ENCODE data around the gene CLIC5.

DNA sequence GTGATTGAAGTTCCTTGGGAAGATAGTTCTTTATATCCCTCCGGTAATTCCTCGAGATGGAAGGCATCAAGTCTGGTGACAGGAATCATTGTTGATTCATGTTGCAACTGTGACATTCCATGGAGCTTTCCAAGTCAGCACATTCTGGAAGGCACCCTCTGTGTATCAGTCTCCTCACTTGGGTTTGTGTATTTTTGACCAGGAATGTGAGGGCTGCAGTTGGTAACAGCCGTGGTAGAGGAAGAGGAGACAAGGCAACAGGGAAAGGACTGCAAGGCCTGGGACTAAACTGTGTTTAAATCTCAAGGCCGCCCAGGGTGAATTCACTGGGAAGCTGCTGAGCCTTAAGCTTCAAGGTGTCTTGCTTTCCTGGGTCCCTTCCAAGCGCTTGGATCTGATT lies 99.0 kb downstream of the CLIC5 start:
- TF ChIP-seq EZH2phosphoT487 (IDR thresholded peaks at IDR 0.05; ENCODE audit: borderline replicate concordance, low read depth, low read length) = no peak
- TF ChIP-seq, protein P1, sequence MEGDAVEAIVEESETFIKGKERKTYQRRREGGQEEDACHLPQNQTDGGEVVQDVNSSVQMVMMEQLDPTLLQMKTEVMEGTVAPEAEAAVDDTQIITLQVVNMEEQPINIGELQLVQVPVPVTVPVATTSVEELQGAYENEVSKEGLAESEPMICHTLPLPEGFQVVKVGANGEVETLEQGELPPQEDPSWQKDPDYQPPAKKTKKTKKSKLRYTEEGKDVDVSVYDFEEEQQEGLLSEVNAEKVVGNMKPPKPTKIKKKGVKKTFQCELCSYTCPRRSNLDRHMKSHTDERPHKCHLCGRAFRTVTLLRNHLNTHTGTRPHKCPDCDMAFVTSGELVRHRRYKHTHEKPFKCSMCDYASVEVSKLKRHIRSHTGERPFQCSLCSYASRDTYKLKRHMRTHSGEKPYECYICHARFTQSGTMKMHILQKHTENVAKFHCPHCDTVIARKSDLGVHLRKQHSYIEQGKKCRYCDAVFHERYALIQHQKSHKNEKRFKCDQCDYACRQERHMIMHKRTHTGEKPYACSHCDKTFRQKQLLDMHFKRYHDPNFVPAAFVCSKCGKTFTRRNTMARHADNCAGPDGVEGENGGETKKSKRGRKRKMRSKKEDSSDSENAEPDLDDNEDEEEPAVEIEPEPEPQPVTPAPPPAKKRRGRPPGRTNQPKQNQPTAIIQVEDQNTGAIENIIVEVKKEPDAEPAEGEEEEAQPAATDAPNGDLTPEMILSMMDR (conservative IDR thresholded peaks at IDR 0.05; ENCODE audit: low read length) = no peak
